HG03060 (cell line): Measurements from ENCODE around the gene CEP19.

Experiments used
- ATAC-seq: cut with Tn5 transposase; IDR thresholded peaks from one replicate; pipeline ENCODE4 v1.9.1; 2021; ENCODE audit warnings: low read depth, moderate number of reproducible peaks; ENCODE audit not compliant: unreplicated experiment

The CEP19 gene

DNA sequence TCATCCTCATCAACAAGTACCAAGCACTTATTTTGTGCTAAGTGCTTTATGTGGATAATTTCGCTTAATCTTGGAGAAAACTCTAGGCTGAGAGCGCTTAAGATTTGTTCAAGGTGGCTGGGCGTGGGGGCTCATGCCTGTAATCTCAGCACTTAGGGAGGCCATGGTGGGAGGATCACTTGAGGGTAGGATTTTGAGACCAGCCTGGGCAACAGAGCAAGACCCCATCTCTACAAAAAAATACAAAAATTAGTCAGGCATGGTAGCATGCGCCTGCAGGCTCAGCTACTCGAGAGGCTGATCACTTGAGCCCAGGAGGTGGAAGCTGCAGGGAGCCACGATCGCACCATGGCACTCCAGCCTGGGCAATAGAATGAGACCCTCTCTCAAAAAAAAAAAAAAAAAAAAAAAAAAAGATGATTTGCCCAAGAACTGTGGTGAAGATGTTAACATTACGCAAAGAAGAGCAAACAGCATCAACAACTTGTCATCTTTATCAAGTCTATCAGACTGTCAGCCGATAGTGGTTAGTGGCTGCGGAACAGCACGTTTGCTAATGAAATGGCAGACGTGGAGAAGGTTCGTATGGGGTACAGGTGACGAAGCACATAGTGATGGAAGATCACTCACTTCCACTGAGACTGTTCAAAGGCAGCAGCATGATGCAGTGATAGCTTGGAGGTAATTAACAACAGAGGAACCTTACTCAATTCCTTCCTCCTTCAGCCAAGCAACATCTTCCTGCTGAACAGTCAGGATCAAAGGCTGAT, 44.8 kb downstream of the CEP19 start:
- ATAC-seq, result no peak

DNA sequence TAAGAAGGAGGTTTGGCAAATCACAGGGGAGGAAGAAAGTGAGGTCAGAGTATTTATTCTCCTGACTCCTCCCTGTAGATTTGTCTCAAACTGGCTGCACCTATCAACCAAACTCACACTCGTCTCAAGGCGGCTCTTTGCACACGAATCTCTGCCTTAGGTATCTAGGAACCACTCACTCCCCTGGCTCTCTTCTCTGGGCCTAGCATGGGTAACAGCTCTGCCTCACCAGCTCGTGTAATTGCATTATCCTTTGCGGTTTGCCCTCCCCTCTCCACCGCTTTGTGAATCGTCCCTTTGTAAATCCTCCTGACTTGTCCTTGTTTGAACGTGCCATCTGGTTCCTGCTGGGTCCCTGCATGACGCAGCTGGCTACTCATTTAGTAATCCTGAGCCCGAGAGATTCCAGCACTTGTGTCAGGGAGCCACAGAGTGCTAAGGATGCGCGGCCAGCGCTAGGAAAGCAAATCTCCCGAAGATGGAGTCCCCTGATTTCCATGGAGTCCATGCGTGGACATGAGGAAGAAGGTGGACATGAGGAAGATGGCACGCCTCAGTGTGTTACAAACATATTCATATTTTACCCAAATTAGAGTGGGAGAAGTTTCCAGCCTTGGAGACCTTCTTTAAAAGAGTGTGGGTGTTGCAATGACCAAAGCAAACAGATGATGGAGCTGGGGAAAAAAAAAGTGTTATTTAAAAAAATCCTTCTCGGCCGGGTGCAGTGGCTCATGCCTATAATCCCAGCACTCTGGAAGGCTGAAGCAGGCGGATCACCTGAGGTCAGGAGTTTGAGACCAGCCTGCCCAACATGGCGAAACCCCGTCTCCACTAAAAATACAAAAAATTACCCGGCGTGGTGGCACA, 45.8 kb downstream of the CEP19 start:
- no peak for ATAC-seq

DNA sequence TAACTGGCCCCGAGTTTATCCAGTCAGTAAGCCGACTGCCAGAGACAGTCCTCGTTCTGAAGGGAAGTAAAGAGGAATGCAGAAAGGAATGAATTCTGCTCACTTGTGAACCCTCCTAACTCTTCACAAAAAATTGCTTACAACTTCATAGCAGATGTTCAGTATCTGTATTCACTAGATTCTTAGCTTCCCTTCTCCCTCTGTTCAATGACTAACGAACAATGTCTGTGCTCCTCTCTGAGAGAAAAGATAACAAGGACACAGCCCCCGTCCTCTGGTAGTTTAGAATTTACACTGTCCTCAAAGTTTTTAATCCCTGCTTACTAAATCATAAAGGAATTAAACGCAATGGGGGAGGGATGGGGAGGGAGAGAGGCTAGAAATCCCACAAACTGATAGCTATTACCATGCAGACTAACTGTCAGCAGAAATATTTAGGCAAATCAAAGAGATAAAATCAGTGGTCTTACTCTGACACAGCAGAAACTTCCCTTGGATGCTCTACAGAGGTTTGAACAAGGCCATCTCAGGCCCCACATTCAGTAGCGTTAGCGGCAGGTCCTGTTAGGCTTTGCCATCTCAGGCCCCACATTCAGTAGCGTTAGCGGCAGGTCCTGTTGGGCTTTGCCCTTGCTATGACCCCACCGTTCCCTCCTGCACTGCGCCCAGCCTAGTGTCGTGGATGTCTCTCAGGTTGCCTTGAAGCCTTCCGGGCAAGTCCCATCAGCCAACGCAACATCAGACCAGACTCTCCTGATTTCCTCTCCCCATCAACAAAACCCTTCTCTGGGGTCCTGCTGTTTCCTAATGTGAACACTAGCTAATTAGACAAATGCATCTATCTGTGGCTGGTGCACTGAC, 49.1 kb downstream of the CEP19 start:
- no peak for ATAC-seq

DNA sequence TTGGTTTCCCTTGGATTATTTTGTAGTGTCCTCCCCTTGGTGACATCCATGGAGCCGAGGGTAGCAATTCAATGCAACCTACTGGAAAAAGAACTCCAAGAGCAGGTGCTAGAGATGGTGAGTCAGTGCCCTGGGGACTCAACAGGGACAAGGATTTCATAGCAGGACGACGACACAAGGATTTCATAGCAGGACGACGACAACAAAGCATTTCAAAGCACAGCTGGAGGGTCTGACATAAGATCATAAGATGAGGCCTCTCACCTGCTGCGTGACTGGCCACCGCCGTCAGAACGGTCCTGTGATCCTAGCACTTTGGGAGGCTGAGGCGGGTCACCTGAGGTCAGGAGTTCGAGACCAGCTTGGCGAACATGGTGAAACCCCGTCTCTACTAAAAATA, 50.0 kb downstream of the CEP19 start:
- no peak for ATAC-seq

DNA sequence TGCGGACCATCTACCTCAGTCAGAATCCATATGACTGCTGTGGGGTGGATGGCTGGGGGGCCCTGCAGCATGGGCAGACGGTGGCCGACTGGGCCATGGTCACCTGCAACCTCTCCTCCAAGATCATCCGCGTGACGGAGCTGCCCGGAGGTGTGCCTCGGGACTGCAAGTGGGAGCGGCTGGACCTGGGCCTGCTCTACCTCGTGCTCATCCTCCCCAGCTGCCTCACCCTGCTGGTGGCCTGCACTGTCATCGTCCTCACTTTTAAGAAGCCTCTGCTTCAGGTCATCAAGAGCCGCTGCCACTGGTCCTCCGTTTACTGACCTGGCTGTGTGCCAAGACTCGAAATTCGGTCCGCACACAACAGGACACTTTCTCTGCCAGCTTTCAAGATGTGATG, 50.6 kb downstream of the CEP19 start:
- no peak for ATAC-seq

DNA sequence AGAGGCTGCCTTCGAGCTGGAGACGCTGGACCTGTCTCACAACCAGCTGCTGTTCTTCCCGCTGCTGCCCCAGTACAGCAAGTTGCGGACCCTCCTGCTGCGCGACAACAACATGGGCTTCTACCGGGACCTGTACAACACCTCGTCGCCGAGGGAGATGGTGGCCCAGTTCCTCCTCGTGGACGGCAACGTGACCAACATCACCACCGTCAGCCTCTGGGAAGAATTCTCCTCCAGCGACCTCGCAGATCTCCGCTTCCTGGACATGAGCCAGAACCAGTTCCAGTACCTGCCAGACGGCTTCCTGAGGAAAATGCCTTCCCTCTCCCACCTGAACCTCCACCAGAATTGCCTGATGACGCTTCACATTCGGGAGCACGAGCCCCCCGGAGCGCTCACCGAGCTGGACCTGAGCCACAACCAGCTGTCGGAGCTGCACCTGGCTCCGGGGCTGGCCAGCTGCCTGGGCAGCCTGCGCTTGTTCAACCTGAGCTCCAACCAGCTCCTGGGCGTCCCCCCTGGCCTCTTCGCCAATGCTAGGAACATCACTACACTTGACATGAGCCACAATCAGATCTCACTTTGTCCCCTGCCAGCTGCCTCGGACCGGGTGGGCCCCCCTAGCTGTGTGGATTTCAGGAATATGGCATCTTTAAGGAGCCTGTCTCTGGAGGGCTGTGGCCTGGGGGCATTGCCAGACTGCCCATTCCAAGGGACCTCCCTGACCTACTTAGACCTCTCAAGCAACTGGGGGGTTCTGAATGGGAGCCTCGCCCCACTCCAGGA, 51.5 kb downstream of the CEP19 start:
- ATAC-seq, result no peak

DNA sequence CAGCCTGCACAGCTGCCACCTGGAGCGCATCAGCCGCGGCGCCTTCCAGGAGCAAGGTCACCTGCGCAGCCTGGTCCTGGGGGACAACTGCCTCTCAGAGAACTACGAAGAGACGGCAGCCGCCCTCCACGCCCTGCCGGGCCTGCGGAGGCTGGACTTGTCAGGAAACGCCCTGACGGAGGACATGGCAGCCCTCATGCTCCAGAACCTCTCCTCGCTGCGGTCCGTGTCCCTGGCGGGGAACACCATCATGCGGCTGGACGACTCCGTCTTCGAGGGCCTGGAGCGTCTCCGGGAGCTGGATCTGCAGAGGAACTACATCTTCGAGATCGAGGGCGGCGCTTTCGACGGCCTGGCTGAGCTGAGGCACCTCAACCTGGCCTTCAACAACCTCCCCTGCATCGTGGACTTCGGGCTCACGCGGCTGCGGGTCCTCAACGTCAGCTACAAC, 52.1 kb downstream of the CEP19 start:
- no peak for ATAC-seq
